ENCODE data around the gene EIF3A. TPM values are rescaled to one million over a fixed set of nuclear protein-coding genes. Genes with fewer than 3 reads are reported as not detected.

The EIF3A gene
- total RNA-seq, 1 donor from 2014 or later, result 96.9 TPM

GRCh38 chr10:119022846-119023552, 57.6 kb downstream of the EIF3A start:
- intact Hi-C loops (cut with DNase I), result no loop called here

GRCh38 chr10:119020627-119020946, 60.0 kb downstream of the EIF3A start:
- Histone ChIP-seq H3K27me3 (no peaks in the 10 kb centered on the region), H3K4me3 (no peak overlapping the region), H3K4me1 (peaks cover 4% of the 10 kb centered on the region), H3K36me3 (no peaks in the 10 kb centered on the region), H3K27ac (no peak overlapping the region), H3K9me3 (no peaks in the 10 kb centered on the region)
- TF ChIP-seq, protein P1, sequence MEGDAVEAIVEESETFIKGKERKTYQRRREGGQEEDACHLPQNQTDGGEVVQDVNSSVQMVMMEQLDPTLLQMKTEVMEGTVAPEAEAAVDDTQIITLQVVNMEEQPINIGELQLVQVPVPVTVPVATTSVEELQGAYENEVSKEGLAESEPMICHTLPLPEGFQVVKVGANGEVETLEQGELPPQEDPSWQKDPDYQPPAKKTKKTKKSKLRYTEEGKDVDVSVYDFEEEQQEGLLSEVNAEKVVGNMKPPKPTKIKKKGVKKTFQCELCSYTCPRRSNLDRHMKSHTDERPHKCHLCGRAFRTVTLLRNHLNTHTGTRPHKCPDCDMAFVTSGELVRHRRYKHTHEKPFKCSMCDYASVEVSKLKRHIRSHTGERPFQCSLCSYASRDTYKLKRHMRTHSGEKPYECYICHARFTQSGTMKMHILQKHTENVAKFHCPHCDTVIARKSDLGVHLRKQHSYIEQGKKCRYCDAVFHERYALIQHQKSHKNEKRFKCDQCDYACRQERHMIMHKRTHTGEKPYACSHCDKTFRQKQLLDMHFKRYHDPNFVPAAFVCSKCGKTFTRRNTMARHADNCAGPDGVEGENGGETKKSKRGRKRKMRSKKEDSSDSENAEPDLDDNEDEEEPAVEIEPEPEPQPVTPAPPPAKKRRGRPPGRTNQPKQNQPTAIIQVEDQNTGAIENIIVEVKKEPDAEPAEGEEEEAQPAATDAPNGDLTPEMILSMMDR (IDR thresholded peaks at IDR 0.05), result no peak
- no peak for DNase-seq
- peak; percentile 22 for ATAC-seq
- intact Hi-C loops (cut with DNase I), result no loop called here

More at GRCh38 chr10:119022846-119023552, 57.6 kb downstream of the EIF3A start:
- DNase-seq (no peak), ATAC-seq (no peak)
- Histone ChIP-seq H3K4me1 (peaks cover 9% of the 10 kb centered on the region), H3K4me3 (no peak overlapping the region), H3K27ac (no peak overlapping the region), H3K9me3 (no peaks in the 10 kb centered on the region), H3K27me3 (no peaks in the 10 kb centered on the region), H3K36me3 (no peaks in the 10 kb centered on the region)
- TF ChIP-seq, protein P1 (IDR thresholded peaks at IDR 0.05), result no peak

- Histone ChIP-seq H3K27me3 (no peaks in the 10 kb centered on the region), H3K9me3 (no peaks in the 10 kb centered on the region), H3K4me1 (peaks cover 5% of the 10 kb centered on the region), H3K36me3 (no peaks in the 10 kb centered on the region), H3K27ac (no peak overlapping the region), H3K4me3 (no peak overlapping the region)
- intact Hi-C loops (cut with DNase I), result no loop called here
- ATAC-seq, result no peak
- no peak for DNase-seq
- TF ChIP-seq, protein P1 (IDR thresholded peaks at IDR 0.05), result no peak
Measured at GRCh38 chr10:119007211-119007574, 73.4 kb downstream of the EIF3A start.

GRCh38 chr10:119006451-119007210, 74.0 kb downstream of the EIF3A start:
- no peak overlapping the region for H3K4me3 ChIP-seq
- no peaks in the 10 kb centered on the region for H3K36me3 ChIP-seq
- intact Hi-C loops (cut with DNase I), result no loop called here
- H3K27ac ChIP-seq, result no peak overlapping the region
- no peaks in the 10 kb centered on the region for H3K9me3 ChIP-seq
- TF ChIP-seq, protein P1 (IDR thresholded peaks at IDR 0.05), result no peak
- DNase-seq (peak; percentile 33), ATAC-seq (peak; percentile 75)
- peaks cover 5% of the 10 kb centered on the region for H3K4me1 ChIP-seq
- H3K27me3 ChIP-seq, result no peaks in the 10 kb centered on the region

GRCh38 chr10:119005362-119006043, 75.1 kb downstream of the EIF3A start:
- Histone ChIP-seq H3K27me3 (no peaks in the 10 kb centered on the region), H3K4me1 (peaks cover 5% of the 10 kb centered on the region), H3K36me3 (no peaks in the 10 kb centered on the region), H3K9me3 (no peaks in the 10 kb centered on the region), H3K27ac (no peak overlapping the region), H3K4me3 (no peak overlapping the region)
- TF ChIP-seq, protein P1 (IDR thresholded peaks at IDR 0.05), result no peak
- ATAC-seq (no peak), DNase-seq (no peak)
- intact Hi-C loops (cut with DNase I), result no loop called here
